ENCODE measurements around the gene FKBP11. TPM values are rescaled to one million over a fixed set of nuclear protein-coding genes. Genes with fewer than 3 reads are reported as not detected.

FKBP11 gene
- polyA plus RNA-seq, 1 donor from 2014 or later = 24.9 TPM

DNA sequence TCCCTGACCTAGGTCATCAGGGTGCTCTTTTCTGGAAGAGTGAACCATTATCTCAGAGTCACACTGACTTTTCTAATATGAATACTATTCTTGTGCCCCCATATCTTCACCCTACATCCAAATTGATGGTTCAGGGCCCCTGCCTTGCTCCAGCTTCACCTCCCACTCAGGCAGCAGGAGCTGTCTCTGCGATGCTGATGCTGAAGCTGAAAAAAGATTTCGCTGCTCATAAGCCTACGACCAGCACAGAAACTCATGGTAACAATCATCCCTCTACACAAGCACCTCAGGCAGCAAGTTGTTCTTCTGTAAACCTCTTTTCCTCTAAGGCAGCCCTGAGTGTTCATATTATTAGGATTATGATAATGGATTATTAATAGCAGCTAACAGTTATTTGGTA lies 28.8 kb upstream of the FKBP11 start:
- no peaks in the 10 kb centered on the region for H3K27me3 ChIP-seq (ENCODE audit: insufficient read depth, low read depth, low read length)
- H3K79me2 ChIP-seq (replicated peaks; ENCODE audit: insufficient read depth, low read length) = peaks cover 45% of the 10 kb centered on the region
- no peak overlapping the region for H3K9ac ChIP-seq (ENCODE audit: low read length)
- no peaks in the 10 kb centered on the region for H3F3A ChIP-seq (ENCODE audit: insufficient read depth, low read length, poor library complexity, severe bottlenecking)
- H4K20me1 ChIP-seq (ENCODE audit: insufficient read depth) = peaks cover 19% of the 10 kb centered on the region
- peaks cover 12% of the 10 kb centered on the region for H3K36me3 ChIP-seq (ENCODE audit: insufficient read depth, low read length)
- no peak overlapping the region for H3K4me2 ChIP-seq (ENCODE audit: low read length)
- H3K9me3 ChIP-seq (ENCODE audit: low read length) = no peaks in the 10 kb centered on the region
- H2AFZ ChIP-seq (ENCODE audit: low read depth, low read length) = no peak overlapping the region
- no peak overlapping the region for H3K27ac ChIP-seq (ENCODE audit: low read length)
- peak overlapping the region; percentile 90 for H3K4me3 ChIP-seq (ENCODE audit: low read length)
- no peaks in the 10 kb centered on the region for H3K9me2 ChIP-seq (ENCODE audit: insufficient read depth, low read length)
- TF ChIP-seq, protein P1, sequence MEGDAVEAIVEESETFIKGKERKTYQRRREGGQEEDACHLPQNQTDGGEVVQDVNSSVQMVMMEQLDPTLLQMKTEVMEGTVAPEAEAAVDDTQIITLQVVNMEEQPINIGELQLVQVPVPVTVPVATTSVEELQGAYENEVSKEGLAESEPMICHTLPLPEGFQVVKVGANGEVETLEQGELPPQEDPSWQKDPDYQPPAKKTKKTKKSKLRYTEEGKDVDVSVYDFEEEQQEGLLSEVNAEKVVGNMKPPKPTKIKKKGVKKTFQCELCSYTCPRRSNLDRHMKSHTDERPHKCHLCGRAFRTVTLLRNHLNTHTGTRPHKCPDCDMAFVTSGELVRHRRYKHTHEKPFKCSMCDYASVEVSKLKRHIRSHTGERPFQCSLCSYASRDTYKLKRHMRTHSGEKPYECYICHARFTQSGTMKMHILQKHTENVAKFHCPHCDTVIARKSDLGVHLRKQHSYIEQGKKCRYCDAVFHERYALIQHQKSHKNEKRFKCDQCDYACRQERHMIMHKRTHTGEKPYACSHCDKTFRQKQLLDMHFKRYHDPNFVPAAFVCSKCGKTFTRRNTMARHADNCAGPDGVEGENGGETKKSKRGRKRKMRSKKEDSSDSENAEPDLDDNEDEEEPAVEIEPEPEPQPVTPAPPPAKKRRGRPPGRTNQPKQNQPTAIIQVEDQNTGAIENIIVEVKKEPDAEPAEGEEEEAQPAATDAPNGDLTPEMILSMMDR (IDR thresholded peaks at IDR 0.05; ENCODE audit: poor library complexity, severe bottlenecking) = no peak
- no peak for TF ChIP-seq POLR2AphosphoS5 (IDR thresholded peaks at IDR 0.05)

- no peaks in the 10 kb centered on the region for H3K9me2 ChIP-seq (ENCODE audit: insufficient read depth, low read length)
- H3K27me3 ChIP-seq (ENCODE audit: insufficient read depth, low read depth, low read length) = no peaks in the 10 kb centered on the region
- H3K9me3 ChIP-seq (ENCODE audit: low read length) = no peaks in the 10 kb centered on the region
- no peak overlapping the region for H3K27ac ChIP-seq (ENCODE audit: low read length)
- H3K79me2 ChIP-seq (replicated peaks; ENCODE audit: insufficient read depth, low read length) = peaks cover 45% of the 10 kb centered on the region
- H3K4me3 ChIP-seq (ENCODE audit: low read length) = no peak overlapping the region
- no peak overlapping the region for H3K9ac ChIP-seq (ENCODE audit: low read length)
- TF ChIP-seq TAF1 (IDR thresholded peaks at IDR 0.05; ENCODE audit: low read depth) = no peak
- TF ChIP-seq, protein P1 (IDR thresholded peaks at IDR 0.05; ENCODE audit: poor library complexity, severe bottlenecking) = no peak
- no peak for TF ChIP-seq SMC3 (conservative IDR thresholded peaks at IDR 0.05; ENCODE audit: poor library complexity)
- H3K36me3 ChIP-seq (ENCODE audit: insufficient read depth, low read length) = peaks cover 12% of the 10 kb centered on the region
- no peak overlapping the region for H3K4me2 ChIP-seq (ENCODE audit: low read length)
- peaks cover 19% of the 10 kb centered on the region for H4K20me1 ChIP-seq (ENCODE audit: insufficient read depth)
- no peak overlapping the region for H2AFZ ChIP-seq (ENCODE audit: low read depth, low read length)
- H3F3A ChIP-seq (ENCODE audit: insufficient read depth, low read length, poor library complexity, severe bottlenecking) = no peaks in the 10 kb centered on the region
These were observed 27.4 kb upstream of the FKBP11 start for GRCh38 chr12:48952691-48953090.

DNA sequence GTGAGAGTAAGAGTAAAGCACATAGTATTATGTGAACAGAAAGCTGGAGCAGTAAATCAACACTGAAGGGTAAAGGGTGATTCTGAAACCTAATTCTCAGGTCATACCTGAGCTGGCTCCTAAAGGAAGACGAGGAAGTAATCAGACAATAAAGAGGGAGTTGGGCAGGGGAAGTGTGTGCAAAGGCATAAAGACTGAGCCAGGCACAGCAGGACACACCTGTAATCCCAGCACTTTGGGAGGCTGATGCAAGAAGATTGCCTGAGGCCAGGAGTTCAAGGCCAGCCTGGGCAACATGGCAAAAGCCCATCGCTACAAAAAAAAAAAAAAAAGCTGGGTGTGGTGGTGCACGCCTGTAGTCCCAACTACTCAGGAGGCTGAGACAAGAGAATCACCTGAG lies 22.4 kb upstream of the FKBP11 start:
- Histone ChIP-seq H3K9me3 (ENCODE audit: low read length) (no peaks in the 10 kb centered on the region), H3F3A (ENCODE audit: insufficient read depth, low read length, poor library complexity, severe bottlenecking) (no peaks in the 10 kb centered on the region), H3K4me3 (ENCODE audit: low read length) (no peak overlapping the region), H3K9ac (ENCODE audit: low read length) (no peak overlapping the region), H3K27me3 (ENCODE audit: insufficient read depth, low read depth, low read length) (no peaks in the 10 kb centered on the region), H3K9me2 (ENCODE audit: insufficient read depth, low read length) (no peaks in the 10 kb centered on the region), H3K4me2 (ENCODE audit: low read length) (no peak overlapping the region), H2AFZ (ENCODE audit: low read depth, low read length) (no peak overlapping the region), H4K20me1 (ENCODE audit: insufficient read depth) (no peaks in the 10 kb centered on the region), H3K27ac (ENCODE audit: low read length) (no peak overlapping the region), H3K79me2 (replicated peaks; ENCODE audit: insufficient read depth, low read length) (peaks cover 34% of the 10 kb centered on the region), H3K36me3 (ENCODE audit: insufficient read depth, low read length) (no peaks in the 10 kb centered on the region)
- TF ChIP-seq SMC3 (conservative IDR thresholded peaks at IDR 0.05; ENCODE audit: poor library complexity) = no peak
- no peak for TF ChIP-seq EP300 (conservative IDR thresholded peaks at IDR 0.05; ENCODE audit: poor library complexity, severe bottlenecking)
- TF ChIP-seq RAD21 (conservative IDR thresholded peaks at IDR 0.05) = no peak
- TF ChIP-seq EZH2 (IDR thresholded peaks at IDR 0.05; ENCODE audit: borderline replicate concordance, insufficient read depth, low read length, poor library complexity, severe bottlenecking) = no peak
- TF ChIP-seq REST (IDR thresholded peaks at IDR 0.05; ENCODE audit: borderline replicate concordance) = no peak
- no peak for TF ChIP-seq POLR2AphosphoS5 (IDR thresholded peaks at IDR 0.05)
- TF ChIP-seq MXI1 (conservative IDR thresholded peaks at IDR 0.05; ENCODE audit: poor library complexity, severe bottlenecking) = no peak
- TF ChIP-seq, protein P1 (IDR thresholded peaks at IDR 0.05; ENCODE audit: poor library complexity, severe bottlenecking) = no peak
- TF ChIP-seq TAF1 (IDR thresholded peaks at IDR 0.05; ENCODE audit: low read depth) = no peak

Data from neural cell (in vitro differentiated cells).